ENCODE results near the gene LHFPL6.

Gene LHFPL6

GRCh38 chr13:39577838-39578491 is 25.0 kb downstream of the LHFPL6 start:
- no peak for TF ChIP-seq CTCF (conservative IDR thresholded peaks at IDR 0.05; ENCODE audit: control insufficient read depth, insufficient read depth, low read depth, low read length)
- DNase-seq (ENCODE audit: low read depth), result no peak
- H3K4me3 ChIP-seq (ENCODE audit: control insufficient read depth, low read depth, low read length), result no peak overlapping the region

GRCh38 chr13:39577203-39577602 is 25.8 kb downstream of the LHFPL6 start:
- TF ChIP-seq CTCF (conservative IDR thresholded peaks at IDR 0.05; ENCODE audit: control insufficient read depth, insufficient read depth, low read depth, low read length), result no peak
- no peak for DNase-seq (ENCODE audit: low read depth)
- H3K4me3 ChIP-seq (ENCODE audit: control insufficient read depth, low read depth, low read length), result no peak overlapping the region

- no peak overlapping the region for H3K4me3 ChIP-seq (ENCODE audit: control insufficient read depth, low read depth, low read length)
- DNase-seq (ENCODE audit: low read depth), result no peak
- TF ChIP-seq CTCF (conservative IDR thresholded peaks at IDR 0.05; ENCODE audit: control insufficient read depth, insufficient read depth, low read depth, low read length), result no peak
Measured at GRCh38 chr13:39575641-39576238, 27.3 kb downstream of the LHFPL6 start.

- no peak overlapping the region for H3K4me3 ChIP-seq (ENCODE audit: control insufficient read depth, low read depth, low read length)
- no peak for DNase-seq (ENCODE audit: low read depth)
- TF ChIP-seq CTCF (conservative IDR thresholded peaks at IDR 0.05; ENCODE audit: control insufficient read depth, insufficient read depth, low read depth, low read length), result no peak
Measured at GRCh38 chr13:39571502-39572092, 31.4 kb downstream of the LHFPL6 start.

GRCh38 chr13:39567569-39567968 is 35.4 kb downstream of the LHFPL6 start:
- TF ChIP-seq CTCF (conservative IDR thresholded peaks at IDR 0.05; ENCODE audit: control insufficient read depth, insufficient read depth, low read depth, low read length), result no peak
- no peak overlapping the region for H3K4me3 ChIP-seq (ENCODE audit: control insufficient read depth, low read depth, low read length)
- DNase-seq (ENCODE audit: low read depth), result no peak

- no peak overlapping the region for H3K4me3 ChIP-seq (ENCODE audit: control insufficient read depth, low read depth, low read length)
- no peak for DNase-seq (ENCODE audit: low read depth)
- no peak for TF ChIP-seq CTCF (conservative IDR thresholded peaks at IDR 0.05; ENCODE audit: control insufficient read depth, insufficient read depth, low read depth, low read length)
Measured at GRCh38 chr13:39566216-39566869, 36.6 kb downstream of the LHFPL6 start.

All from fibroblast of mammary gland (primary cell).